ENCODE data around the gene GUCY2C. TPM values are rescaled to one million over a fixed set of nuclear protein-coding genes. Genes with fewer than 3 reads are reported as not detected.

GUCY2C gene
- total RNA-seq, 2 experiments from 2014 or later, result 0.16 to 0.32 TPM

DNA sequence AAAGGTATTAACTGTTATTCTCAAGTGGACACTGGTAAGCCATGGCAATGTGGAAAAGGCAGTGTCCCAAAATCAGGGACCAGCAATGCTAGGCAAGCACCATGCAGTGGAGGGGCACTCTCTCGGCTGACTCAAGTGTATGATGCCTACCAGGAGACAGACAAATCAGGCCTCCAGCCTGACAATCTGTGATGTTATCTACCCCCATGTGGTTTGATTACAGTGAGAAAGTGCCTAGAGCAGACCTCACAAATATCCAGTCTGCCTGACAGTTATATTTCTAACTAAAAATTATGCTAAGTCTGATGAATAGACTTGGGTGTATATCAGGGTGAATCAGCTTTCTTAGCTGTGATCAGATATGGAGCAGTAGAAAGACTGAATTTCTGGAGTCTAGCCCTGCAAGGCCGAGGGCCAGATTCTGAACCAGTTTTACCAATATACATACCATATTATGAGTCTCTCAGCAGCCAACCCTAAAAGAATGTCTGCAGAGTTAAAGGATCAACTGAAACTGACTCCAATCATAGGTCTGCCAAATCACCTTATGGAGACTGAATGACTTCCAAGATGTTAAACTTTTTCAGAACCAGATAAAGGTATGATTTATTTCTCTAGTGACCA is 132.0 kb downstream of the GUCY2C start:
- ChIA-PET POLR2A (interaction anchor here (1.2 to 2.0 kb wide), 2 partner anchors 10 to 14 kb away, joined by 3 to 8 read pairs; no protein-coding TSS in a partner anchor), CTCF (ENCODE audit: unreplicated experiment) (no interaction called here)
- no peak for DNase-seq (ENCODE audit: low spot score)
- Histone ChIP-seq H3K79me2 (ENCODE audit: insufficient read depth, low read depth, low read length) (no peaks in the 10 kb centered on the region), H4K20me1 (ENCODE audit: insufficient read depth, low read length) (no peaks in the 10 kb centered on the region), H3K4me1 (ENCODE audit: insufficient read depth, low read length, poor library complexity, severe bottlenecking) (peaks cover 30% of the 10 kb centered on the region), H3K4me2 (ENCODE audit: low read length) (no peak overlapping the region), H3K9me3 (ENCODE audit: low read length) (no peaks in the 10 kb centered on the region), H3K4me3 (ENCODE audit: low read depth, low read length, poor library complexity, severe bottlenecking) (no peak overlapping the region), H3K27ac (ENCODE audit: low read depth, low read length, poor library complexity, severe bottlenecking) (no peak overlapping the region), H3K36me3 (ENCODE audit: insufficient read depth, low read length) (no peaks in the 10 kb centered on the region), H2AFZ (ENCODE audit: low read length) (no peak overlapping the region), H3K9me2 (ENCODE audit: insufficient read depth, low read length) (no peaks in the 10 kb centered on the region)
- TF ChIP-seq EZH2phosphoT487 (IDR thresholded peaks at IDR 0.05; ENCODE audit: borderline replicate concordance, low read depth, low read length), result no peak
- TF ChIP-seq, protein P1, sequence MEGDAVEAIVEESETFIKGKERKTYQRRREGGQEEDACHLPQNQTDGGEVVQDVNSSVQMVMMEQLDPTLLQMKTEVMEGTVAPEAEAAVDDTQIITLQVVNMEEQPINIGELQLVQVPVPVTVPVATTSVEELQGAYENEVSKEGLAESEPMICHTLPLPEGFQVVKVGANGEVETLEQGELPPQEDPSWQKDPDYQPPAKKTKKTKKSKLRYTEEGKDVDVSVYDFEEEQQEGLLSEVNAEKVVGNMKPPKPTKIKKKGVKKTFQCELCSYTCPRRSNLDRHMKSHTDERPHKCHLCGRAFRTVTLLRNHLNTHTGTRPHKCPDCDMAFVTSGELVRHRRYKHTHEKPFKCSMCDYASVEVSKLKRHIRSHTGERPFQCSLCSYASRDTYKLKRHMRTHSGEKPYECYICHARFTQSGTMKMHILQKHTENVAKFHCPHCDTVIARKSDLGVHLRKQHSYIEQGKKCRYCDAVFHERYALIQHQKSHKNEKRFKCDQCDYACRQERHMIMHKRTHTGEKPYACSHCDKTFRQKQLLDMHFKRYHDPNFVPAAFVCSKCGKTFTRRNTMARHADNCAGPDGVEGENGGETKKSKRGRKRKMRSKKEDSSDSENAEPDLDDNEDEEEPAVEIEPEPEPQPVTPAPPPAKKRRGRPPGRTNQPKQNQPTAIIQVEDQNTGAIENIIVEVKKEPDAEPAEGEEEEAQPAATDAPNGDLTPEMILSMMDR (conservative IDR thresholded peaks at IDR 0.05; ENCODE audit: low read length), result no peak
- intact Hi-C loops (cut with micrococcal nuclease; ENCODE audit: unreplicated experiment), result no loop called here
- no TSS peak for BruUV-seq (replicated peaks)

DNA sequence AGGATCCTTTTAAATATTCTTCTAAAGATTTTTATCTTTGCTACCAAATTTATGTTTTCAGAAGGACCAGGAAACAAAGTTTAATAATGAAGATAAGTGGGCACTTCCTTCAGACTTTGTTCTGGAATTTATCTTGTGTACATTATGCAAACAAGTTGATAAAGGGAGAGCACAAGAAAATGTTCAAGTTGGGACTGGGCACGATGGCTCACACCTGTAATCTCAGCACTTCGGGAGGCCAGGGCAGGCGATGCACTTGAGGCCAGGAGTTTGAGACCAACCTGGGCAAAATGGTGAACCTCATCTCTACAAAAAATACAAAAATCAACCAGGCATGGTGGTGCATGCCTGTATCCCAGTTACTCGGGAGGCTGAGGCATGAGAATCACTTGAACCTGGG is 133.4 kb downstream of the GUCY2C start:
- Histone ChIP-seq H3K9me3 (ENCODE audit: low read length) (no peaks in the 10 kb centered on the region), H3K4me2 (ENCODE audit: low read length) (no peak overlapping the region), H3K79me2 (ENCODE audit: insufficient read depth, low read depth, low read length) (no peaks in the 10 kb centered on the region), H3K36me3 (ENCODE audit: insufficient read depth, low read length) (no peaks in the 10 kb centered on the region), H3K4me3 (ENCODE audit: low read depth, low read length, poor library complexity, severe bottlenecking) (no peak overlapping the region), H3K4me1 (ENCODE audit: insufficient read depth, low read length, poor library complexity, severe bottlenecking) (peaks cover 43% of the 10 kb centered on the region), H4K20me1 (ENCODE audit: insufficient read depth, low read length) (no peaks in the 10 kb centered on the region), H3K9me2 (ENCODE audit: insufficient read depth, low read length) (no peaks in the 10 kb centered on the region), H3K27ac (ENCODE audit: low read depth, low read length, poor library complexity, severe bottlenecking) (no peak overlapping the region), H2AFZ (ENCODE audit: low read length) (no peak overlapping the region)
- TF ChIP-seq, protein P1 (conservative IDR thresholded peaks at IDR 0.05; ENCODE audit: low read length), result no peak
- TF ChIP-seq EZH2phosphoT487 (IDR thresholded peaks at IDR 0.05; ENCODE audit: borderline replicate concordance, low read depth, low read length), result no peak
- ChIA-PET POLR2A (interaction anchor here (0.8 to 1.4 kb wide), 2 partner anchors 9 to 111 kb away, joined by 3 to 4 read pairs; no protein-coding TSS in a partner anchor), CTCF (ENCODE audit: unreplicated experiment) (no interaction called here)
- no TSS peak for BruUV-seq (replicated peaks)
- intact Hi-C loops (cut with micrococcal nuclease; ENCODE audit: unreplicated experiment), result loop anchor here (2.0 kb wide), 1 partner anchor 48 kb away; no protein-coding TSS in a partner anchor
- no peak for DNase-seq (ENCODE audit: low spot score)

Other genes starting within 250 kb of the GUCY2C start
- 0.46 and 0.54 TPM in 2 replicates for gene PLBD1, start 128.7 kb downstream of the GUCY2C start, total RNA-seq (2014; rRNA removed; shearing (Covaris generic))
- gene PLBD1, start 128.7 kb downstream of the GUCY2C start, total RNA-seq (2022), result 0.61 TPM in 1 of 2 replicates, not detected in the other
- 16.5 and 22.8 TPM in 2 replicates for gene WBP11, start 106.9 kb upstream of the GUCY2C start, total RNA-seq (2014; rRNA removed; shearing (Covaris generic))
- gene WBP11, start 106.9 kb upstream of the GUCY2C start, total RNA-seq (2022), result 107 TPM in 2 replicates
- gene C12orf60, start 107.1 kb upstream of the GUCY2C start, total RNA-seq (2014; rRNA removed; shearing (Covaris generic)), result 2.8 and 3.2 TPM in 2 replicates
- gene C12orf60, start 107.1 kb upstream of the GUCY2C start, total RNA-seq (2022), result 3.4 and 3.9 TPM in 2 replicates
- gene SMCO3, start 117.6 kb upstream of the GUCY2C start, total RNA-seq (2014; rRNA removed; shearing (Covaris generic)), result not detected in 2 replicates
- not detected in 2 replicates for gene SMCO3, start 117.6 kb upstream of the GUCY2C start, total RNA-seq (2022)
- gene ART4, start 146.9 kb upstream of the GUCY2C start, total RNA-seq (2014; rRNA removed; shearing (Covaris generic)), result not detected in 2 replicates
- gene ART4, start 146.9 kb upstream of the GUCY2C start, total RNA-seq (2022), result not detected in 2 replicates
- 0.10 TPM in 1 of 2 replicates, not detected in the other for gene MGP, start 189.3 kb upstream of the GUCY2C start, total RNA-seq (2014; rRNA removed; shearing (Covaris generic))
- gene MGP, start 189.3 kb upstream of the GUCY2C start, total RNA-seq (2022), result not detected in 2 replicates
- 1.8 and 1.9 TPM in 2 replicates for gene ERP27, start 241.9 kb upstream of the GUCY2C start, total RNA-seq (2014; rRNA removed; shearing (Covaris generic))
- gene ERP27, start 241.9 kb upstream of the GUCY2C start, total RNA-seq (2022), result 1.7 and 3.3 TPM in 2 replicates